Astrocyte of the cerebellum (primary cell): ENCODE results near the gene HAX1.
A peak's percentile ranks its signal among the peaks of the same experiment; 100 is the strongest.
"Not testable (repeated sequence)": the region's sequence is repeated elsewhere in the genome, so short reads cannot be mapped to it uniquely, and the experiment has no call there.

Experiments used
- DNase-seq: peaks from one replicate; pipeline ENCODE4 v3.0.0-alpha.2; 2011; ENCODE audit warnings: low read depth
- H3K4me3 ChIP-seq: 2 replicates; pipeline ENCODE4 v1.5.1; 2011; ENCODE audit warnings: mild to moderate bottlenecking, low read depth, low read length, moderate library complexity
- CTCF ChIP-seq: IDR thresholded peaks from 2 replicates; pipeline ENCODE4 v1.5.1; 2012; ENCODE audit warnings: low read length, low read depth, moderate library complexity, mild to moderate bottlenecking; ENCODE audit errors: missing control alignments
- in situ Hi-C: cut with HindIII; loops from 2 replicates; pipeline ENCODE4 v1.10.0; 2017; ENCODE audit warnings: low sequenced_read_pairs

HAX1 gene

DNA sequence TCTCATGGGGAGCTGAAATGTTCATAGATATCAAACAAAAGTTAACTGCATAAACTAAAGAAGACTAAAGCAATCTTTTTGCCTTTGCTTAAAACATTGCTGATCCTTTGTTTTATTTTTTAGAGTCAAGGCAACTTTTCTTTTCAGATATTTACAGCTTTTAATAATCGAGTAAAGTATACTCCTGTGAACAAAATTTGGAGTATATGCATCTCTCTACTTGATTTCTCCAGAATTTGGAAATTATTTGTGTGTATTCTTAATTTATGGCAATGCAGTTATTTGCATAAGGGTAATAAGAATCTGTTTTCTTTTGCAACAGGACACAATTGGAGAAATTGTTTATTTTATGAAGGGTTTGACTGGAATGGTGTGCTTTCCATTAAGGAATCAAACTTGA, 44.3 kb downstream of the HAX1 start:
- DNase-seq: no peak
- TF ChIP-seq CTCF: no peak
- in situ Hi-C loops: no loop called here
- no peak overlapping the region for H3K4me3 ChIP-seq

DNA sequence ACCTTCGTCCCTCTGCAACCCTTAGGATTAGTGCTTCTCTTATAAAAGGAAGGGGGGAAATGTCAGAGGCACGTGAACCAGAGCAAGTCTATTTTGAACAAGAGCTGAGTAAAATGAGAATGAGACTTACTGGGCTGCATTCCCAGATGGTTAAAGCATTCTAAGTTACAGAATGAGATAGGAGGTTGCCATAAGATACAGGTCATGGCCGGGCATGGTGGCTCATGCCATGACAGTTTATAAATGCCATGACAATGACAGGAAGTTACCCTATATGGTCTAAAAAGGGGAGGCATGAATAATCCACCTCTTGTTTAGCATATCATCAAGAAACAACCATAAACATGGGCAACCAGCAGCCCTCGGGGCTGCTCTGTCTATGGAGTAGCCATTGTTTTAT, 46.0 kb downstream of the HAX1 start:
- no peak overlapping the region for H3K4me3 ChIP-seq
- in situ Hi-C loops: no loop called here
- no peak for TF ChIP-seq CTCF
- no peak for DNase-seq

GRCh38 chr1:154320882-154321608, 48.6 kb downstream of the HAX1 start, which contains the start of gene AQP10:
Gene AQP10, plus strand, starts transcription at chr1:154321093. Its CDS starts 63 bp downstream, at chr1:154321156.
- TF ChIP-seq CTCF: no peak
- no peak within 1 kb of the TSS for H3K4me3 ChIP-seq
- in situ Hi-C loops: no loop called here
- no peak for DNase-seq

DNA sequence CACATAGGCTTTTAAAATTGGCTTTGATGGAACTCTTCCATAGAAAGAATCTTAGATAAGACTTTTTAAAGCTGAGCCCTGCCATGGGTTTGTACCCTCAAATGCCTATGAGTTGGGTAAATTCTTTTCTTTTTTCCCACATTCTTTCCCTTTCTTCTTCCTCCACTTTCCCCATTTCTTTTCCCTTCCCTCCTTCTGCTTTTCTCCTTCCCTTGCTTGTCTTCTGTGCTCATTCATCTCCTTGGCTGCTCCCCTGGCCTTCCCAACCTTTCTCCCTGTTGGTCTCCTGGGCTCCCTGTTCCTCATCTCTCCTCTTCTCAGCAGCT, 49.1 kb downstream of the HAX1 start:
- in situ Hi-C loops, DNase-seq, H3K4me3 ChIP-seq: not testable (repeated sequence)

GRCh38 chr1:154323493-154323892, 51.1 kb downstream of the HAX1 start:
- in situ Hi-C loops: no loop called here
- DNase-seq: no peak
- TF ChIP-seq CTCF: no peak
- no peak overlapping the region for H3K4me3 ChIP-seq

- no peak for DNase-seq
- in situ Hi-C loops: no loop called here
- H3K4me3 ChIP-seq: peak overlapping the region; percentile 82
- TF ChIP-seq CTCF: no peak
These were observed 51.8 kb downstream of the HAX1 start for GRCh38 chr1:154324241-154324640.

DNA sequence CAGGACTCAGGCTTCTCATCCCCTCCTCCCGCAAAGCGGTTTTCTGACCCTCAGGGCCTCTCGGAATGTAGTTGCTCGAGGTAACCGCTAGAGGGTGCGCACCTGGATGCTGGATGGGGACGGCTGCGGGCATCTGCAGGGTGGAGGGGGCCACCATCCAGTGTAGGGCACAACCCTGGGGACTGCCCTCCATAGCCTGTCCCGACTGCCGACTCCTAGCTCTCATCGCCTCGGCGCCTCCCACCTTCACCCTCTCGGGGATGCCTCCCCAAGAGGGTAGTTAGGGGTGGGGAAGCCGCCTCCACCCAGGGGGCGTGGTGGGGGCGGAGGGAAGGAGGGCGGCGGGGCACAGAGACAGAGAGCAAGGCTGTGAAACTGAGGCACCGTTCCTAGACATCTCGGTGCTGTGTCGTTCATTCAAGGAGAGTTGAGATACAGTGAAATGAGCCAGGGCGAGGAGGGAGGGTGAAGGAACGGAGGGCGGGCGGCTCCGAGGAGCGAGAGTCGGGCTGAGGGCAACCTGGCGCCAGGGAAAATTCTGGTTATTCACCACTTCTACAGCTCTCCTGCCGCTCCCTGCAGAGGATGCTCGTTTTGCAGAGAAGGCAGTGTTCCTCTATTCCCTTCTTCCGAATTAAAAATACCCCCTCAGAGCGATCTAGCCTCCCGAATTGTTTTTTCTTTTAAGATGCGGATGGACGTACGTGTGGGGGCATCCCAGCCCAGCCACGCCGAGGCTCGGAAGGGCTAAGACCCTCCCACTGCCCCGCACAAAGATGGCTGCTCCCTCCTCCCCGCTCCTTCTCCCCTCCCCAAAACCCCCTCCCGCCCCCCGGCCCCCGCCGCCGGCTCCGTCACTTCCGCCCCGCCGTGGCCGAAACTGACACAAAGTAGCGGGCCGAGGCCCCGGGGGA, 52.5 kb downstream of the HAX1 start, which contains the start of gene ATP8B2:
ATP8B2 (plus strand) TSS at position 857 of the 914 bp plus-strand sequence. CDS start 2,617 bp downstream, outside the sequence.
- no peak for DNase-seq
- in situ Hi-C loops: no loop called here
- peak within 1 kb of the TSS; percentile 82 for H3K4me3 ChIP-seq
- peak; percentile 96 for TF ChIP-seq CTCF
